WTC11 (cell line): ENCODE results near the gene LDAH.

Source experiments
- CBFB ChIP-seq: sonication (generic); formaldehyde crosslinking; IDR thresholded peaks from 2 replicates; pipeline ENCODE4 v1.8.1; 2022; ENCODE audit warnings: mild to moderate bottlenecking, low read depth, missing genetic modification reagents
- CREB1 ChIP-seq: sonication (generic); formaldehyde crosslinking; IDR thresholded peaks from 2 replicates; pipeline ENCODE4 v1.8.0; 2023; ENCODE audit warnings: mild to moderate bottlenecking, missing genetic modification reagents
- CTCF ChIP-seq: fragments of 200-600 bp; IDR thresholded peaks from 2 replicates; pipeline ENCODE4 v1.8.0; 2022; ENCODE audit warnings: antibody characterized with exemption
- NR3C1 ChIP-seq: sonication (generic); formaldehyde crosslinking; conservative IDR thresholded peaks from 2 replicates; pipeline ENCODE4 v1.8.1; 2023; ENCODE audit warnings: low read depth, mild to moderate bottlenecking, missing genetic modification reagents
- ZNF232 ChIP-seq: sonication (generic); formaldehyde crosslinking; IDR thresholded peaks from 2 replicates; pipeline ENCODE4 v1.8.0; 2022; ENCODE audit warnings: mild to moderate bottlenecking, missing genetic modification reagents
- TF ChIP-seq, protein P1 (sequence below): sonication (generic); formaldehyde crosslinking; IDR thresholded peaks from 2 replicates; pipeline ENCODE4 v1.8.0; 2022; ENCODE audit warnings: missing genetic modification reagents

GRCh38 chr2:20652673-20653575, 170.0 kb downstream of the LDAH start:
- no peak for TF ChIP-seq ZNF232 (CRISPR knock-in tag)
- TF ChIP-seq CREB1 = no peak
- no peak for TF ChIP-seq CTCF
- TF ChIP-seq, protein P1, sequence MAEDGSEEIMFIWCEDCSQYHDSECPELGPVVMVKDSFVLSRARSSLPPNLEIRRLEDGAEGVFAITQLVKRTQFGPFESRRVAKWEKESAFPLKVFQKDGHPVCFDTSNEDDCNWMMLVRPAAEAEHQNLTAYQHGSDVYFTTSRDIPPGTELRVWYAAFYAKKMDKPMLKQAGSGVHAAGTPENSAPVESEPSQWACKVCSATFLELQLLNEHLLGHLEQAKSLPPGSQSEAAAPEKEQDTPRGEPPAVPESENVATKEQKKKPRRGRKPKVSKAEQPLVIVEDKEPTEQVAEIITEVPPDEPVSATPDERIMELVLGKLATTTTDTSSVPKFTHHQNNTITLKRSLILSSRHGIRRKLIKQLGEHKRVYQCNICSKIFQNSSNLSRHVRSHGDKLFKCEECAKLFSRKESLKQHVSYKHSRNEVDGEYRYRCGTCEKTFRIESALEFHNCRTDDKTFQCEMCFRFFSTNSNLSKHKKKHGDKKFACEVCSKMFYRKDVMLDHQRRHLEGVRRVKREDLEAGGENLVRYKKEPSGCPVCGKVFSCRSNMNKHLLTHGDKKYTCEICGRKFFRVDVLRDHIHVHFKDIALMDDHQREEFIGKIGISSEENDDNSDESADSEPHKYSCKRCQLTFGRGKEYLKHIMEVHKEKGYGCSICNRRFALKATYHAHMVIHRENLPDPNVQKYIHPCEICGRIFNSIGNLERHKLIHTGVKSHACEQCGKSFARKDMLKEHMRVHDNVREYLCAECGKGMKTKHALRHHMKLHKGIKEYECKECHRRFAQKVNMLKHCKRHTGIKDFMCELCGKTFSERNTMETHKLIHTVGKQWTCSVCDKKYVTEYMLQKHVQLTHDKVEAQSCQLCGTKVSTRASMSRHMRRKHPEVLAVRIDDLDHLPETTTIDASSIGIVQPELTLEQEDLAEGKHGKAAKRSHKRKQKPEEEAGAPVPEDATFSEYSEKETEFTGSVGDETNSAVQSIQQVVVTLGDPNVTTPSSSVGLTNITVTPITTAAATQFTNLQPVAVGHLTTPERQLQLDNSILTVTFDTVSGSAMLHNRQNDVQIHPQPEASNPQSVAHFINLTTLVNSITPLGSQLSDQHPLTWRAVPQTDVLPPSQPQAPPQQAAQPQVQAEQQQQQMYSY (CRISPR knock-in tag) = no peak
- no peak for TF ChIP-seq NR3C1
- no peak for TF ChIP-seq CBFB (CRISPR knock-in tag)
